ENCODE data around the gene DHPS.

DHPS gene

GRCh38 chr19:12675399-12675798, 6.3 kb downstream of the DHPS start:
- no peak for TF ChIP-seq CTCF (IDR thresholded peaks at IDR 0.05; ENCODE audit: low read depth, low read length)
- DNase-seq: no peak

DNA sequence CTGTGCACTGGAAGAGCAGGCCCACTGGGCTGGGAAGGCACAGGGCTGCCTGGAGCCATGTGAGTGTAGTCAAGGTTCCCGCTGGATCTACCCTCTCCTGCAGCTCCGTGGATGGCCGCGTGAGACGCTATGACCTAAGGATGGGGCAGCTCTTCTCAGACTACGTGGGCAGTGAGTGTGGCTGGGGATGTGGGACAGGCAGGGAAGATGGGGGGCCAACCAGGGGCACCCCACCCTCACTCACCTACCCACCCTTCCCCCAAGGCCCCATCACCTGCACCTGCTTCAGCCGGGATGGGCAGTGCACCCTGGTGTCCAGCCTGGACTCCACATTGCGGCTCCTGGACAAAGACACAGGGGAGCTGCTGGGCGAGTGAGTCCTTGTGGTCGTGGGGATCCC, 8.9 kb downstream of the DHPS start:
- Histone ChIP-seq H3K9me3 (ENCODE audit: severe bottlenecking) (no peaks in the 10 kb centered on the region), H3K36me3 (peaks cover 79% of the 10 kb centered on the region), H3K27me3 (ENCODE audit: insufficient read depth, low read depth, severe bottlenecking) (no peaks in the 10 kb centered on the region), H3K27ac (no peak overlapping the region), H3K4me3 (ENCODE audit: low read depth, low read length) (no peak overlapping the region)
- TF ChIP-seq CTCF (IDR thresholded peaks at IDR 0.05; ENCODE audit: low read depth, low read length): no peak
- no peak for DNase-seq

More at GRCh38 chr19:12675399-12675798, 6.3 kb downstream of the DHPS start:
- Histone ChIP-seq H3K27ac (no peak overlapping the region), H3K9me3 (ENCODE audit: severe bottlenecking) (no peaks in the 10 kb centered on the region), H3K36me3 (peaks cover 89% of the 10 kb centered on the region), H3K4me3 (ENCODE audit: low read depth, low read length) (no peak overlapping the region), H3K27me3 (ENCODE audit: insufficient read depth, low read depth, severe bottlenecking) (no peaks in the 10 kb centered on the region)

DNA sequence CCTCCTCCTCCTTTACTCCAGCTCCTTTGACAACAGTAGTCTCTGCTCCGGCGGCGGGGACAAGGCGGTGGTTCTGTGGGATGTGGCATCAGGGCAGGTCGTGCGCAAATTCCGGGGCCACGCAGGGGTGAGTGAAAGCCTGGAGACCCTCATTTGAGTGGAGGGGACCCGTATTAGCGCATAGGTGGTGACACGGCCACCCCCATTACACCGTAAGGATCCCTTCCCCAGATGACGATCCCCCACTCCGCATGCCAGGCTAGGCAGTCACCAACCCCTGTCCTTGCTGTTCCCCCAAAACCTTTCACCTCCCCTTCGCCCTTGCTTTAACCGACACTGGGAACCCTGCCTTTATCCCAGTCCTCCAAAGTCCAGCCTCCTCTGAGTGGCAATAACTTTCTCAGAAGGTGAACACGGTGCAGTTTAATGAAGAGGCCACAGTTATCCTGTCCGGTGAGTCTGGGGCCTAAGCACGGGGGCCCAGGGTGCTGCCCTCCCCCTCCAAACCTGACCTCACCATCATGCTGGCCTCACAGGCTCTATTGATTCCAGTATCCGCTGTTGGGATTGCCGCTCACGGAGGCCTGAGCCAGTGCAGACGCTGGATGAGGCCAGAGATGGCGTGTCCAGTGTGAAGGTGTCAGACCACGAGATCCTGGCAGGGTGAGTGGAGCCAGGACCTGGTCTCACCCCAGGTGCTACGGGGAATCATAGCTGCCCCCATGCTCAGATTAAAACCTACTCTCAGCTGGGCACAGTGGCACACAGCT, 11.3 kb downstream of the DHPS start:
- peak overlapping the region; percentile 88 for H3K4me3 ChIP-seq (ENCODE audit: low read depth, low read length)

DNA sequence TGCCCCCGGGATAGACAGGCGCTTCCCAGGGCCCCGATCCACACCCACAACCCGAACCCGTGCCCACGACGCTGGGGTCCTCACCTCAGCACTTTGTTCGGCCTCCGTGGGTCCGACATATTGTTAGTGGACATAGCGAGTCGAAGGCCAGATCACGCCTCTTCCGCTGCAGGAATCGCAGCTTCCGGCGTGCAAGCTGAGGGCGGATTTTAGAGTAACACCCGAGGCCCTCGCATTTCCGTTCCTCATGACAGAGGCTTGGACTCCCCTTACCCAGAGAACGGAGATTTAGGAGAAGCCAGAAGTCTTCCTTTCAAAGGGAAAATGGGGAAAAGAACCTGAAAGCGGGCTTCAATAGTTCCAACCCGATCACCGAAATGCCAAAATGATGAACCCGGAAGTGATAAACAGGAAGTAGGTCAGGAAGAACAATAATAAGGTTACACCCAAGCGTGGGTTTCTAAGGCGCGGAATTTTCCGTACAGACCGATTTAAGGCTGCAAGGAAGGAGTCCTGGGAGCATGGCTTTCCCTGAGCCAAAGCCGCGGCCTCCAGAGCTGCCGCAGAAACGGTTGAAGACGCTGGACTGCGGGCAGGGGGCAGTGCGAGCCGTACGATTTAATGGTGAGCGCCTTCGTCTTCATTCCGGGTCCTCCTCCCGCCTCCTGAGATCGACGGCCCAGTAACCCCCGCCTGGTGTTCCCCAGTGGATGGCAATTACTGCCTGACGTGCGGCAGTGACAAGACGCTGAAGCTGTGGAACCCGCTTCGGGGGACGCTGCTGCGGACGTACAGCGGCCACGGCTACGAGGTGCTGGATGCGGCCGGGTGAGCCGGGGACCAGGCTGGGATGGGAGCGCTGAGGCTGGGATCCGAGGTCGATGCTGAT, 12.2 kb downstream of the DHPS start:
- H3K27ac ChIP-seq: peak overlapping the region; percentile 98
- 0 out of 2 replicates have a peak, but pooled peaks have one; percentile 1 for TF ChIP-seq CTCF (IDR thresholded peaks at IDR 0.05; ENCODE audit: low read depth, low read length)
- DNase-seq: peak; percentile 75
- peak overlapping the region; percentile 88 for H3K4me3 ChIP-seq (ENCODE audit: low read depth, low read length)
- peaks cover 61% of the 10 kb centered on the region for H3K36me3 ChIP-seq
- H3K27me3 ChIP-seq (ENCODE audit: insufficient read depth, low read depth, severe bottlenecking): no peaks in the 10 kb centered on the region
- no peaks in the 10 kb centered on the region for H3K9me3 ChIP-seq (ENCODE audit: severe bottlenecking)

More for the DNA sequence above, 11.3 kb downstream of the DHPS start:
- H3K27me3 ChIP-seq (ENCODE audit: insufficient read depth, low read depth, severe bottlenecking): no peaks in the 10 kb centered on the region
- no peaks in the 10 kb centered on the region for H3K9me3 ChIP-seq (ENCODE audit: severe bottlenecking)
- DNase-seq: no peak
- peaks cover 63% of the 10 kb centered on the region for H3K36me3 ChIP-seq
- H3K27ac ChIP-seq: peak overlapping the region; percentile 98
- TF ChIP-seq CTCF (IDR thresholded peaks at IDR 0.05; ENCODE audit: low read depth, low read length): no peak

DNA sequence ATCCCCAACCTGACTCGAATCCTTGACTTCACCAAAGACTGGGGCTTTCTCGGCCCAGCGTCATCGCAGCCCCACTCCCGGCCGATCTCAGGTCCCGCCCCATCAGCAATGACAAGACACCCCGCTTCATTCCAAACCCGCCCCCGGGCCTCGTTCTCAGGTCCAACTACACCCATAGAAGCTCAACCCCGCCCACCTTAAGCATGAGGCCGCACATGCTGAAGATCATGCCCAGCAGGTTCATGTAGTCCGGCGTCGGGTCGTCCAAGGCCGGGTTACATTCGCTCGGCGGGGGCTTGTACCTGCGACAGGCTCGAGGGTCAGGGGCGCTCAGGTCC, 12.8 kb downstream of the DHPS start:
- H3K27me3 ChIP-seq (ENCODE audit: insufficient read depth, low read depth, severe bottlenecking): no peaks in the 10 kb centered on the region
- H3K27ac ChIP-seq: peak overlapping the region; percentile 98
- H3K9me3 ChIP-seq (ENCODE audit: severe bottlenecking): no peaks in the 10 kb centered on the region
- peak; percentile 55 for DNase-seq
- peaks cover 55% of the 10 kb centered on the region for H3K36me3 ChIP-seq
- peak overlapping the region; percentile 88 for H3K4me3 ChIP-seq (ENCODE audit: low read depth, low read length)
- TF ChIP-seq CTCF (IDR thresholded peaks at IDR 0.05; ENCODE audit: low read depth, low read length): no peak

Measured in WERI-Rb-1 (cell line).